ENCODE data around the gene TCF19. TPM values are rescaled to one million over a fixed set of nuclear protein-coding genes. Genes with fewer than 3 reads are reported as not detected.
A peak's percentile ranks its signal among the peaks of the same experiment; 100 is the strongest.

The TCF19 gene
- total and polyA plus RNA-seq, 10 of the 15 experiments (the other 5 are each of a cell fraction or from before 2014, with no cell fraction given) = 7.7 to 103 (median 53.3) TPM

GRCh38 chr6:31158140-31158862 lies at the start of gene TCF19 (continued):
- TF ChIP-seq SIX5 (IDR thresholded peaks at IDR 0.05; ENCODE audit: low read depth, low read length, severe bottlenecking) (no peak), STAT1 (conservative IDR thresholded peaks at IDR 0.05) (0 out of 2 replicates have a peak, but pooled peaks have one; percentile 25), MYC (IDR thresholded peaks at IDR 0.05; ENCODE audit: insufficient read depth, insufficient read length, insufficient replicate concordance, low read length, severe bottlenecking) (no peak), CHD4 (IDR thresholded peaks at IDR 0.05) (no peak), SREBF2 (IDR thresholded peaks at IDR 0.05; ENCODE audit: low read length) (no peak), MEF2B (IDR thresholded peaks at IDR 0.05; ENCODE audit: partially characterized antibody, poor library complexity, severe bottlenecking) (no peak), GATAD2B (conservative IDR thresholded peaks at IDR 0.05; ENCODE audit: low read depth) (peak; percentile 76), IKZF2 (IDR thresholded peaks at IDR 0.05) (peak; percentile 83 to 86), NR2F1 (conservative IDR thresholded peaks at IDR 0.05) (no peak), ATF3 (IDR thresholded peaks at IDR 0.05; ENCODE audit: borderline replicate concordance, extremely low read depth, low read depth, low read length) (no peak), TCF7 (IDR thresholded peaks at IDR 0.05; ENCODE audit: borderline replicate concordance) (no peak), ZBTB4 (CRISPR knock-in tag; IDR thresholded peaks at IDR 0.05) (no peak), JUND (IDR thresholded peaks at IDR 0.05; ENCODE audit: low read depth, low read length) (no peak), ELK1 (IDR thresholded peaks at IDR 0.05; ENCODE audit: low read depth, low read length) (no peak), PAX8 (IDR thresholded peaks at IDR 0.05) (no peak), RB1 (IDR thresholded peaks at IDR 0.05; ENCODE audit: borderline replicate concordance) (peak; percentile 100), NFXL1 (IDR thresholded peaks at IDR 0.05; ENCODE audit: borderline replicate concordance) (no peak), BCL11A (IDR thresholded peaks at IDR 0.05; ENCODE audit: low read depth, low read length) (no peak), ZNF274 (IDR thresholded peaks at IDR 0.05; ENCODE audit: insufficient read depth, insufficient read length) (no peak), CEBPB (IDR thresholded peaks at IDR 0.05; ENCODE audit: borderline replicate concordance in 1 of 2, low read depth in 2 of 2, low read length in 2 of 2) (no peak), NRF1 (conservative IDR thresholded peaks at IDR 0.05; ENCODE audit: low read depth, low read length) (peak; percentile 84)
- TF ChIP-seq, protein P1, sequence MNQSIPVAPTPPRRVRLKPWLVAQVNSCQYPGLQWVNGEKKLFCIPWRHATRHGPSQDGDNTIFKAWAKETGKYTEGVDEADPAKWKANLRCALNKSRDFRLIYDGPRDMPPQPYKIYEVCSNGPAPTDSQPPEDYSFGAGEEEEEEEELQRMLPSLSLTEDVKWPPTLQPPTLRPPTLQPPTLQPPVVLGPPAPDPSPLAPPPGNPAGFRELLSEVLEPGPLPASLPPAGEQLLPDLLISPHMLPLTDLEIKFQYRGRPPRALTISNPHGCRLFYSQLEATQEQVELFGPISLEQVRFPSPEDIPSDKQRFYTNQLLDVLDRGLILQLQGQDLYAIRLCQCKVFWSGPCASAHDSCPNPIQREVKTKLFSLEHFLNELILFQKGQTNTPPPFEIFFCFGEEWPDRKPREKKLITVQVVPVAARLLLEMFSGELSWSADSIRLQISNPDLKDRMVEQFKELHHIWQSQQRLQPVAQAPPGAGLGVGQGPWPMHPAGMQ (IDR thresholded peaks at IDR 0.05; ENCODE audit: borderline replicate concordance) = no peak

Data from GM12878 (cell line).